ENCODE results near the gene OPCML. TPM values are rescaled to one million over a fixed set of nuclear protein-coding genes. Genes with fewer than 3 reads are reported as not detected.

The OPCML gene
- total and polyA plus RNA-seq, 2 experiments from 2014 or later: 1.2 to 4.4 TPM

GRCh38 chr11:133476570-133477250 lies 55.6 kb downstream of the OPCML start:
- Mint-ChIP-seq H3K4me3 (no peak overlapping the region), H3K9me3 (no peaks in the 10 kb centered on the region), H3K4me1 (peaks cover 24% of the 10 kb centered on the region), H3K27ac (no peak overlapping the region), H3K27me3 (ENCODE audit: insufficient read depth, low read depth, poor library complexity) (peaks cover 1% of the 10 kb centered on the region), H3K36me3 (ENCODE audit: low read depth) (0 out of 3 replicates have a peak, but pooled peaks cover 3% of the 10 kb centered on the region)
- H3K4me3 ChIP-seq: no peak overlapping the region
- no peaks in the 10 kb centered on the region; the same call in 1 of the 2 replicates for H4K20me1 ChIP-seq (replicated peaks; ENCODE audit: insufficient read depth)
- H3K9me2 ChIP-seq (ENCODE audit: insufficient read depth): no peaks in the 10 kb centered on the region
- no peak overlapping the region for H3K4me2 ChIP-seq
- H3K79me2 ChIP-seq (replicated peaks; ENCODE audit: insufficient read depth): no peaks in the 10 kb centered on the region; the same call in 1 of the 2 replicates
- peak; percentile 53 for DNase-seq (ENCODE audit: low spot score)
- no peaks in the 10 kb centered on the region for H3K36me3 ChIP-seq (ENCODE audit: insufficient read depth)
- H3K27me3 ChIP-seq (ENCODE audit: insufficient read depth): no peaks in the 10 kb centered on the region
- H3K4me1 ChIP-seq (ENCODE audit: insufficient read depth): 0 out of 2 replicates have a peak, but pooled peaks cover 3% of the 10 kb centered on the region
- H3F3A ChIP-seq (replicated peaks; ENCODE audit: low read depth): no peaks in the 10 kb centered on the region
- no peak overlapping the region for H2AFZ ChIP-seq
- ATAC-seq: peak; percentile 74
- TF ChIP-seq POLR2AphosphoS5 (IDR thresholded peaks at IDR 0.05; ENCODE audit: low read depth) (no peak), CTCF (conservative IDR thresholded peaks at IDR 0.05; ENCODE audit: low read depth in 2 of 2) (peak; percentile 41 to 63)
- no peak overlapping the region for H3K27ac ChIP-seq (ENCODE audit: low read depth)

GRCh38 chr11:133474461-133474860 lies 57.8 kb downstream of the OPCML start:
- no peaks in the 10 kb centered on the region for H3K9me2 ChIP-seq (ENCODE audit: insufficient read depth)
- 0 out of 2 replicates have a peak, but pooled peaks cover 3% of the 10 kb centered on the region for H3K4me1 ChIP-seq (ENCODE audit: insufficient read depth)
- Mint-ChIP-seq H3K36me3 (ENCODE audit: low read depth) (0 out of 3 replicates have a peak, but pooled peaks cover 3% of the 10 kb centered on the region), H3K4me3 (no peak overlapping the region), H3K27me3 (ENCODE audit: insufficient read depth, low read depth, poor library complexity) (peaks cover 1% of the 10 kb centered on the region), H3K4me1 (peaks cover 28% of the 10 kb centered on the region), H3K27ac (no peak overlapping the region), H3K9me3 (no peaks in the 10 kb centered on the region)
- DNase-seq (ENCODE audit: low spot score) (no peak), ATAC-seq (no peak)
- H2AFZ ChIP-seq: no peak overlapping the region
- H3K79me2 ChIP-seq (replicated peaks; ENCODE audit: insufficient read depth): no peaks in the 10 kb centered on the region; the same call in 1 of the 2 replicates
- no peak overlapping the region for H3K27ac ChIP-seq (ENCODE audit: low read depth)
- no peaks in the 10 kb centered on the region for H3K36me3 ChIP-seq (ENCODE audit: insufficient read depth)
- H3F3A ChIP-seq (replicated peaks; ENCODE audit: low read depth): no peaks in the 10 kb centered on the region
- no peaks in the 10 kb centered on the region; the same call in 1 of the 2 replicates for H4K20me1 ChIP-seq (replicated peaks; ENCODE audit: insufficient read depth)
- no peak overlapping the region for H3K4me3 ChIP-seq
- no peak overlapping the region for H3K4me2 ChIP-seq
- no peaks in the 10 kb centered on the region for H3K27me3 ChIP-seq (ENCODE audit: insufficient read depth)
- TF ChIP-seq JUNB (IDR thresholded peaks at IDR 0.05; ENCODE audit: unreplicated experiment) (no peak), POLR2AphosphoS5 (IDR thresholded peaks at IDR 0.05; ENCODE audit: low read depth) (no peak), ZNF331 (CRISPR knock-in tag; IDR thresholded peaks at IDR 0.05; ENCODE audit: low read depth) (no peak), ZNF462 (CRISPR knock-in tag; IDR thresholded peaks at IDR 0.05) (no peak), CREB1 (CRISPR knock-in tag; IDR thresholded peaks at IDR 0.05; ENCODE audit: low read depth) (no peak), ZNF114 (CRISPR knock-in tag; IDR thresholded peaks at IDR 0.05) (no peak), NANOG (IDR thresholded peaks at IDR 0.05; ENCODE audit: borderline replicate concordance) (no peak), EZH2 (IDR thresholded peaks at IDR 0.05; ENCODE audit: low read depth, unreplicated experiment) (no peak), EZH2phosphoT487 (IDR thresholded peaks at IDR 0.05; ENCODE audit: unreplicated experiment) (no peak)

Measured in GM23338 (cell line).